ENCODE measurements around the gene ZNF79.
A peak's percentile ranks its signal among the peaks of the same experiment; 100 is the strongest.
"Not testable (repeated sequence)": the region's sequence is repeated elsewhere in the genome, so short reads cannot be mapped to it uniquely, and the experiment has no call there.

ZNF79 gene

DNA sequence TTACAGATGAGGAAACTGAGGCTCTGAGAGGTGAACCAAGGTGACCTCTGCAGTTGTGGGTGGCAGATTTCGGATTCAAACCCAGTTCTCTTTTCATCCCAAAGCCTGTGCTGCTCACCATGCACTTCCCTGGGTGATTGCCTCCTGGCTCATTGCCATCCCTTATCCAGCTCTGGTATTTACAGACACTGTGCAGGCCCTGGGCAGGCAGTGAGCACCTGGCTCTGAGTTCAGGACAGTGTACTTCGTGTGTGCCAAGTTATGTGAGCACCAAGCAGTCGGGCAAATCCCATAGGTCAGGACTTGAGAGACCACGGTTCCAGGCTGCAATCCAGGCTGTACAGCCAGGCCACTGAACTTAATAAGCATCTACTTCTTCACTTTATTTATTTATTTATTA is 28.5 kb downstream of the ZNF79 start:
- TF ChIP-seq, protein P1, sequence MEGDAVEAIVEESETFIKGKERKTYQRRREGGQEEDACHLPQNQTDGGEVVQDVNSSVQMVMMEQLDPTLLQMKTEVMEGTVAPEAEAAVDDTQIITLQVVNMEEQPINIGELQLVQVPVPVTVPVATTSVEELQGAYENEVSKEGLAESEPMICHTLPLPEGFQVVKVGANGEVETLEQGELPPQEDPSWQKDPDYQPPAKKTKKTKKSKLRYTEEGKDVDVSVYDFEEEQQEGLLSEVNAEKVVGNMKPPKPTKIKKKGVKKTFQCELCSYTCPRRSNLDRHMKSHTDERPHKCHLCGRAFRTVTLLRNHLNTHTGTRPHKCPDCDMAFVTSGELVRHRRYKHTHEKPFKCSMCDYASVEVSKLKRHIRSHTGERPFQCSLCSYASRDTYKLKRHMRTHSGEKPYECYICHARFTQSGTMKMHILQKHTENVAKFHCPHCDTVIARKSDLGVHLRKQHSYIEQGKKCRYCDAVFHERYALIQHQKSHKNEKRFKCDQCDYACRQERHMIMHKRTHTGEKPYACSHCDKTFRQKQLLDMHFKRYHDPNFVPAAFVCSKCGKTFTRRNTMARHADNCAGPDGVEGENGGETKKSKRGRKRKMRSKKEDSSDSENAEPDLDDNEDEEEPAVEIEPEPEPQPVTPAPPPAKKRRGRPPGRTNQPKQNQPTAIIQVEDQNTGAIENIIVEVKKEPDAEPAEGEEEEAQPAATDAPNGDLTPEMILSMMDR (IDR thresholded peaks at IDR 0.05; ENCODE audit: borderline replicate concordance, insufficient read depth, low read depth, low read length) = no peak
- peak overlapping the region; percentile 95 for H3K4me3 ChIP-seq (ENCODE audit: low read depth, low read length)

DNA sequence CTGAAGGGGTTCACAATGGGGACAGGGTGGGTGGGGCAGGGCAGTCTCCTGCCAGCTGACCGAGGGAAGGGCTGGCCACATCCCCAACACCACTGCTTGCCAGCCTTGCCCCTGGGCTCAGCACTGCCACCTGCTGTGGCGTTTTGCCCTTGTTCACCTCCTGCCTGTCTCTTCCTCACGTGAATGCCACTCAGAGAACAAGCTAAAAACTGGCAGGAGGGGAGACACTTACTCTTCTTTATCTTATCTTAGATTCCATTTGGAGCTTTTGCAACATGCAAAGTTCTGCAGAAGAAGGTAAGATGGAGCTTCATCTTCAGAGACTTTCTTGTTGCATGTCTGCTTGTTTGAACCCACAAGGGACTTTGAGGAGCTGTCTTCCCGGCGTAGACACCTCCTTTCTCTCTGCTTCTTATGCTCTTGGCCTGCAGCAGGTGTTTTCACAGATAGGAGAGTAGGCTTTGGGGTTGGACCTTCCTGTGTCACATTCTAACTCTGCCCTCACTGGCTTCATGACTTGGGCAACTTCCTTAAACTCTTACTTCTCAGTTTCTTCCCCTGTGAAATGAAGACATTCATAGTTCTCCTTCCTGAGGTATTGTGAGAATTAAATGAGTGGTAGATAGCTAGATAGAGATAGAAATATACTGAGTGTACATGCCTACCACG is 31.3 kb downstream of the ZNF79 start:
- H3K4me3 ChIP-seq (ENCODE audit: low read depth, low read length) = no peak overlapping the region
- TF ChIP-seq, protein P1 (IDR thresholded peaks at IDR 0.05; ENCODE audit: borderline replicate concordance, insufficient read depth, low read depth, low read length) = peak; percentile 58

DNA sequence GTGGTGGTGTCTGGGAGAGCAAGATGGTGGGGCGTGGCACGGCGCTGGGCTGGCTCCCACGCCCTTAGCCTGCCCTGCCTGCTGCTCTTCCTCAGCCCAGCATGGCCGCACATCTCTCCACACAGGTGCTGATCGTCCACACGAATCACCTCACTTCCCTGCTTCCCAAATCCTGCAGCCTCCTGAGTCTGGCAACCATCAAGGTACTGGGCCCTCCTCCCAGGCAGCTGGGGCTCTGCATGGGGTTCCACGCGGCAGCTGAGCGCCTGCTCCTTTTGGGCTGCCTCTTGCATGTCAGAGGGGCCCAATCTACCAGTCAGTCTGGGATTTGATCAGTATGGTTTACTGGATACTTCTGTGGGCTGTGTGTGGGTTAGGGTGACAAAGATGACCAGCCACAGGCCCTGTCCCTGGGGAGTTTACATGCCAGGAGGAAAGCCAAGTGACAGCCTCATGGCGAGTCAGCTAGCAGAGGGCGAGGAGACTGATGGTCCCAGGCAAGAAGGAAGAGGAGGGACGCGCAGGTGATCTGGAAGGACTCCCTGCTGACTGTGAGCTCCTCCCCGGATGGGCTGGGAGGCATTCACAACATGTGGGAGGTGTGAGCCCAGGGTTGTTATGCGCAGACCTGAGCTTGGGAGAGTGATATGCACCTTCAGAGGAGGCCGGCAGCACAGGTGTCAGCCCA is 33.2 kb downstream of the ZNF79 start:
- TF ChIP-seq, protein P1 (IDR thresholded peaks at IDR 0.05; ENCODE audit: borderline replicate concordance, insufficient read depth, low read depth, low read length) = no peak
- H3K4me3 ChIP-seq (ENCODE audit: low read depth, low read length) = no peak overlapping the region

DNA sequence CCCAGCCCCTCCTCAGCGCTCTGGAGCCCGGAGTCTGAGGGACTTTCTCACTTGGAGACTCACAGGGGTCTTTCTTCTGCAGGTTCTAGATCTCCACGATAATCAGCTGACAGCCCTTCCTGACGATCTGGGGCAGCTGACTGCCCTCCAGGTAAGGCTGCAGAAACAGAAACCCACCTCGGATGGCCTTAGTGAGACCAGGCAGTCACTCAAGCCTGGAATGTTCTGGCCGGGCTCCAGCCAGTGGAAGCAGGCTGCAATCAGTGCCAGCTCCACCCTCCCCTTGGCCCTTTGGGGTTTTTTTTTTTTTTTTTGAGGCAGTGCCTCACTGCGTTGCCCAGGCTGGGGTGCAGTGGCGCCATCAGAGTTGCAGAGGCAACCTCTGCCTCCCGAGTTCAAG is 34.7 kb downstream of the ZNF79 start:
- TF ChIP-seq, protein P1 (IDR thresholded peaks at IDR 0.05; ENCODE audit: borderline replicate concordance, insufficient read depth, low read depth, low read length) = no peak
- no peak overlapping the region for H3K4me3 ChIP-seq (ENCODE audit: low read depth, low read length)

DNA sequence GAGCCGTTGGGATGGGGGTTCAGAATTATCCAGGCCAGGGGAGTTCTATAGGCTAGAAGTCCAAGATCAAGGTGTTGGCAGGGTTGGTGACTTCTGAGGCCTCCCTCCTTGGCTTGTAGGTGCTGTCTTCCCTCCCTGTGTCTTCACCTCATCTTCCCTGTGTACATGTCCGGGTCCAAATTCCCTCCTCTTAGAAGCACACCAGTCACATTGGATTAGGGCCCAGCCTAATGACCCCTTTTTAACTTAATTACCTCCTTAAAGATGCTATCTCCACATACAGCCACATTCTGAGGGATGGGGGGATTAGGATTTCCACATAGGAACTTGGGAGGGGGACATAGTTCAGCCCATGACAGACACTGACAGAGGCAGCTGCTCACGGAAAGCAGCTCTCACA is 39.2 kb downstream of the ZNF79 start:
- TF ChIP-seq, protein P1 (IDR thresholded peaks at IDR 0.05; ENCODE audit: borderline replicate concordance, insufficient read depth, low read depth, low read length) = no peak
- no peak overlapping the region for H3K4me3 ChIP-seq (ENCODE audit: low read depth, low read length)

DNA sequence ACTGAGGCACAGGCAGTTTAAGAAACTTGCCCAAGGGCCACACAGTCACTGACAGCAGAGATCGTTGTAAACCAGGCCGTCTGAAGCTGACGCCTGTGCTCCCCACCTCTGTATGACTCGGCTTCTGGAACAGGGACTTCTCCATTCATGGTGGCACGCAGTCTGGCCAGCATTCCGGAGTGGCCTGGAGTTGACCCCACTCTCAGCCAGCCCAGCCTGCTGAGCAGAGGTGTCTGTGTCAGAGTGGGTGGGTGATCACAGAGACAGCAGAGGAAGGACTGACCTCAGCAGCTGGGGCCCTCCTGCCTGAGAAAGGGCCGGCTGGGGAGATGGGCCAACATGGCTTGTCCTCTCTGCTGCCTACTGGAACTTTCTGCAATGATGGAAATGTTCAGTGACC is 39.7 kb downstream of the ZNF79 start:
- TF ChIP-seq, protein P1 (IDR thresholded peaks at IDR 0.05; ENCODE audit: borderline replicate concordance, insufficient read depth, low read depth, low read length) = no peak
- no peak overlapping the region for H3K4me3 ChIP-seq (ENCODE audit: low read depth, low read length)

DNA sequence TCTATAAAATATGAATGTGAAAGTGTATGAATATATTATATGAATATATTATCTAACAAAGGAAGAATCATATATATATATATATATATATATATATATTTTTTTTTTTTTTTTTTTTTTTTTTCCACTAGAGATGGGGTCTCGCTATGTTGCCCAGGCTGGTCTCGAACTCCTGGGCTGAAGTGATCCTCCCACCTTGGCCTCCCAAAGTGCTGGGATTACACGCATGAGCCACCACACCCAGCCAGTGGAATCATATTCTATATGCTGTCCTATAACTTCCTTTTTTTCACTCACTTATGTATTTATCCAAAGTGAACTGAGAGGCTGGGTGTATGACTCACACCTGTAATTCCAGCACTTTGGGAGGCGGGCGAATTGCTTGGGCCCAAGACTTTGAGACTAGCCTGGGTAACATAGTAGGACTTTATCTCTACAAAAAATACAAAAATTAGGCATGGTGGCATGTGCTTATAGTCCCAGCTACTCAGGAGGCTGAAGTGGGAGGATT is 42.3 kb downstream of the ZNF79 start:
- H3K4me3 ChIP-seq (ENCODE audit: low read depth, low read length) = not testable (repeated sequence)
